HG02798 (cell line): ENCODE measurements around the gene CCDC192.
"Not testable (repeated sequence)": the region's sequence is repeated elsewhere in the genome, so short reads cannot be mapped to it uniquely, and the experiment has no call there.

ENCODE experiments used
- ATAC-seq: cut with Tn5 transposase; IDR thresholded peaks from one replicate; pipeline ENCODE4 v1.9.1; 2021; ENCODE audit warnings: mild to moderate bottlenecking; ENCODE audit not compliant: unreplicated experiment, poor library complexity

The CCDC192 gene

GRCh38 chr5:127702926-127703561 is at the start of gene CCDC192:
TSS of gene CCDC192 (plus strand) at chr5:127703391. CDS start at chr5:127703446, 55 bp downstream.
- ATAC-seq = no peak

- no peak for ATAC-seq
These were observed 46.4 kb upstream of the CCDC192 start for GRCh38 chr5:127656825-127657224.

GRCh38 chr5:127660047-127660733 is 43.0 kb upstream of the CCDC192 start:
- no peak for ATAC-seq

GRCh38 chr5:127664093-127664492 is 39.1 kb upstream of the CCDC192 start:
- ATAC-seq = no peak

- no peak for ATAC-seq
These were observed 37.5 kb upstream of the CCDC192 start for GRCh38 chr5:127665641-127666040.

GRCh38 chr5:127666043-127666716 is 37.0 kb upstream of the CCDC192 start:
- no peak for ATAC-seq

- no peak for ATAC-seq
These were observed 35.3 kb upstream of the CCDC192 start for GRCh38 chr5:127667926-127668325.

GRCh38 chr5:127671218-127671617 is 32.0 kb upstream of the CCDC192 start:
- no peak for ATAC-seq

- no peak for ATAC-seq
These were observed 29.9 kb upstream of the CCDC192 start for GRCh38 chr5:127673117-127673800.

- ATAC-seq = not testable (repeated sequence)
These were observed 26.2 kb upstream of the CCDC192 start for GRCh38 chr5:127676951-127677350.

- ATAC-seq = not testable (repeated sequence)
These were observed 23.4 kb upstream of the CCDC192 start for GRCh38 chr5:127679691-127680330.

GRCh38 chr5:127680595-127680994 is 22.6 kb upstream of the CCDC192 start:
- no peak for ATAC-seq

- no peak for ATAC-seq
These were observed 20.2 kb upstream of the CCDC192 start for GRCh38 chr5:127683008-127683407.

GRCh38 chr5:127684726-127685467 is 18.3 kb upstream of the CCDC192 start:
- no peak for ATAC-seq

- no peak for ATAC-seq
These were observed 17.5 kb upstream of the CCDC192 start for GRCh38 chr5:127685662-127686061.

GRCh38 chr5:127686424-127686823 is 16.8 kb upstream of the CCDC192 start:
- ATAC-seq = no peak

GRCh38 chr5:127694518-127695171 is 8.5 kb upstream of the CCDC192 start:
- ATAC-seq = no peak

GRCh38 chr5:127695346-127695745 is 7.8 kb upstream of the CCDC192 start:
- no peak for ATAC-seq

GRCh38 chr5:127696683-127697082 is 6.5 kb upstream of the CCDC192 start:
- ATAC-seq = no peak
